ENCODE measurements around the gene GASK1A. TPM values are rescaled to one million over a fixed set of nuclear protein-coding genes. Genes with fewer than 3 reads are reported as not detected.

Gene GASK1A
- total and polyA plus RNA-seq, 2 donors (not counting 3 experiments of a cell fraction or from before 2014, with no cell fraction given), result 0.04 TPM; not detected in 1

- Histone ChIP-seq H3K27ac (ENCODE audit: insufficient read depth, low read depth, low read length) (no peak overlapping the region), H3K4me3 (replicated peaks in 1 of 3; ENCODE audit: insufficient read depth in 1 of 3, low read depth in 1 of 3, low read length in 3 of 3) (no peak overlapping the region), H3K9ac (replicated peaks; ENCODE audit: extremely low read depth, insufficient read depth, low read length) (no peak overlapping the region), H3K9me1 (replicated peaks; ENCODE audit: control insufficient read depth, extremely low read depth, insufficient read depth, low read length) (no peaks in the 10 kb centered on the region), H4K20me1 (replicated peaks; ENCODE audit: control insufficient read depth, extremely low read depth, insufficient read depth, low read length) (no peaks in the 10 kb centered on the region), H3K4me1 (ENCODE audit: control insufficient read depth, extremely low read depth, insufficient read depth, low read length) (no peaks in the 10 kb centered on the region), H3K4me2 (ENCODE audit: insufficient read depth, low read length) (no peak overlapping the region), H3K9me3 (replicated peaks; ENCODE audit: control insufficient read depth, insufficient read depth, low read length) (no peaks in the 10 kb centered on the region), H3K36me3 (ENCODE audit: control insufficient read depth in 2 of 2, extremely low read depth in 1 of 2, insufficient read depth in 2 of 2, low read length in 2 of 2) (no peaks in the 10 kb centered on the region), H3K79me2 (ENCODE audit: control insufficient read depth, insufficient read depth, low read length) (no peaks in the 10 kb centered on the region), H3K27me3 (ENCODE audit: control insufficient read depth in 2 of 2, insufficient read depth in 2 of 2, low read length in 2 of 2) (peaks cover 3 to 5% of the 10 kb centered on the region in 2 experiments), H2AFZ (ENCODE audit: low read depth, low read length) (no peak overlapping the region)
- intact Hi-C loops (cut with micrococcal nuclease) (loop anchor here (10.0 kb wide), 1 partner anchor 321 kb away; the partner anchor contains the start of gene SNRK), dilution Hi-C loops (cut with MboI; ENCODE audit: extremely low pct_ligation_motif_present, low sequenced_read_pairs) (no loop called here)
- no peak for DNase-seq (ENCODE audit: low read depth, low spot score)
- CTCF ChIA-PET, result interaction anchor here (1.2 to 5.9 kb wide), 3 partner anchors 17 to 1235 kb away, joined by 3 to 115 read pairs (median 54); no protein-coding TSS in a partner anchor
- FAIRE-seq, result no peak
- TF ChIP-seq POLR2A (IDR thresholded peaks at IDR 0.05; ENCODE audit: low read depth, low read length), result no peak
- TF ChIP-seq POLR2AphosphoS5 (IDR thresholded peaks at IDR 0.05; ENCODE audit: insufficient read depth, low read depth, low read length), result no peak
- no peak for TF ChIP-seq EZH2 (IDR thresholded peaks at IDR 0.05; ENCODE audit: borderline replicate concordance, low read depth, low read length, severe bottlenecking)
- TF ChIP-seq, protein P1, sequence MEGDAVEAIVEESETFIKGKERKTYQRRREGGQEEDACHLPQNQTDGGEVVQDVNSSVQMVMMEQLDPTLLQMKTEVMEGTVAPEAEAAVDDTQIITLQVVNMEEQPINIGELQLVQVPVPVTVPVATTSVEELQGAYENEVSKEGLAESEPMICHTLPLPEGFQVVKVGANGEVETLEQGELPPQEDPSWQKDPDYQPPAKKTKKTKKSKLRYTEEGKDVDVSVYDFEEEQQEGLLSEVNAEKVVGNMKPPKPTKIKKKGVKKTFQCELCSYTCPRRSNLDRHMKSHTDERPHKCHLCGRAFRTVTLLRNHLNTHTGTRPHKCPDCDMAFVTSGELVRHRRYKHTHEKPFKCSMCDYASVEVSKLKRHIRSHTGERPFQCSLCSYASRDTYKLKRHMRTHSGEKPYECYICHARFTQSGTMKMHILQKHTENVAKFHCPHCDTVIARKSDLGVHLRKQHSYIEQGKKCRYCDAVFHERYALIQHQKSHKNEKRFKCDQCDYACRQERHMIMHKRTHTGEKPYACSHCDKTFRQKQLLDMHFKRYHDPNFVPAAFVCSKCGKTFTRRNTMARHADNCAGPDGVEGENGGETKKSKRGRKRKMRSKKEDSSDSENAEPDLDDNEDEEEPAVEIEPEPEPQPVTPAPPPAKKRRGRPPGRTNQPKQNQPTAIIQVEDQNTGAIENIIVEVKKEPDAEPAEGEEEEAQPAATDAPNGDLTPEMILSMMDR (IDR thresholded peaks at IDR 0.05; ENCODE audit: extremely low read depth in 1 of 2, insufficient read depth in 1 of 2, low read depth in 1 of 2, low read length in 2 of 2), result no peak
- no peak for TF ChIP-seq JUN (IDR thresholded peaks at IDR 0.05; ENCODE audit: borderline replicate concordance, insufficient read depth, insufficient read length, low read depth)
- BruUV-seq (replicated peaks), result no TSS peak
- POLR2A ChIA-PET, result no interaction called here
These were observed 14.8 kb upstream of the GASK1A start for GRCh38 chr3:42964266-42964665.

GRCh38 chr3:42970557-42970956 is 8.6 kb upstream of the GASK1A start:
- Histone ChIP-seq H2AFZ (ENCODE audit: low read depth, low read length) (no peak overlapping the region), H3K9me3 (replicated peaks; ENCODE audit: control insufficient read depth, insufficient read depth, low read length) (no peaks in the 10 kb centered on the region), H3K9ac (replicated peaks; ENCODE audit: extremely low read depth, insufficient read depth, low read length) (no peak overlapping the region), H3K4me1 (ENCODE audit: control insufficient read depth, extremely low read depth, insufficient read depth, low read length) (no peaks in the 10 kb centered on the region), H3K4me3 (replicated peaks in 1 of 3; ENCODE audit: insufficient read depth in 1 of 3, low read depth in 1 of 3, low read length in 3 of 3) (no peak overlapping the region), H3K4me2 (ENCODE audit: insufficient read depth, low read length) (no peak overlapping the region), H3K9me1 (replicated peaks; ENCODE audit: control insufficient read depth, extremely low read depth, insufficient read depth, low read length) (no peaks in the 10 kb centered on the region), H3K27ac (ENCODE audit: insufficient read depth, low read depth, low read length) (no peak overlapping the region), H3K36me3 (ENCODE audit: control insufficient read depth in 2 of 2, extremely low read depth in 1 of 2, insufficient read depth in 2 of 2, low read length in 2 of 2) (no peaks in the 10 kb centered on the region), H4K20me1 (replicated peaks; ENCODE audit: control insufficient read depth, extremely low read depth, insufficient read depth, low read length) (no peaks in the 10 kb centered on the region), H3K27me3 (ENCODE audit: control insufficient read depth in 2 of 2, insufficient read depth in 2 of 2, low read length in 2 of 2) (no peaks in the 10 kb centered on the region), H3K79me2 (ENCODE audit: control insufficient read depth, insufficient read depth, low read length) (no peaks in the 10 kb centered on the region)
- no peak for FAIRE-seq
- intact Hi-C loops (cut with micrococcal nuclease), result no loop called here
- dilution Hi-C loops (cut with MboI; ENCODE audit: extremely low pct_ligation_motif_present, low sequenced_read_pairs), result no loop called here
- no peak for TF ChIP-seq POLR2AphosphoS5 (IDR thresholded peaks at IDR 0.05; ENCODE audit: insufficient read depth, low read depth, low read length)
- no peak for TF ChIP-seq EZH2 (IDR thresholded peaks at IDR 0.05; ENCODE audit: borderline replicate concordance, low read depth, low read length, severe bottlenecking)
- no peak for TF ChIP-seq POLR2A (IDR thresholded peaks at IDR 0.05; ENCODE audit: low read depth, low read length)
- TF ChIP-seq, protein P1 (IDR thresholded peaks at IDR 0.05; ENCODE audit: extremely low read depth in 1 of 2, insufficient read depth in 1 of 2, low read depth in 1 of 2, low read length in 2 of 2), result no peak
- no peak for TF ChIP-seq GATA2 (IDR thresholded peaks at IDR 0.05; ENCODE audit: insufficient read depth, insufficient read length, low read depth, low read length)
- no peak for TF ChIP-seq MYC (IDR thresholded peaks at IDR 0.05; ENCODE audit: low read depth, low read length)
- TF ChIP-seq JUN (IDR thresholded peaks at IDR 0.05; ENCODE audit: borderline replicate concordance, insufficient read depth, insufficient read length, low read depth), result no peak
- TF ChIP-seq MAX (IDR thresholded peaks at IDR 0.05; ENCODE audit: insufficient read depth, insufficient read length), result no peak
- TF ChIP-seq FOS (IDR thresholded peaks at IDR 0.05; ENCODE audit: borderline replicate concordance, insufficient read depth, low read length), result no peak
- ChIA-PET POLR2A (no interaction called here), CTCF (interaction anchor here (1.0 to 1.7 kb wide), 2 partner anchors 9 kb away, joined by 3 to 9 read pairs; no protein-coding TSS in a partner anchor)
- no peak for DNase-seq (ENCODE audit: low read depth, low spot score)
- BruUV-seq (replicated peaks), result no TSS peak

All from endothelial cell of umbilical vein (primary cell).